OCI-LY1 (cell line): ENCODE data around the gene CYB561.

Source experiments
- H2AFZ ChIP-seq: fragments of 200-600 bp; sonication (generic), shearing (Covaris generic); 2 replicates; pipeline ENCODE4 v1.6.0; 2014; ENCODE audit warnings: antibody characterized with exemption, mild to moderate bottlenecking, low read length
- H3F3A ChIP-seq: fragments of 200-600 bp; sonication (generic), shearing (Covaris generic); 2 replicates; pipeline ENCODE4 v1.6.0; 2014; ENCODE audit warnings: mild to moderate bottlenecking, antibody characterized with exemption, low read length, moderate library complexity; ENCODE audit not compliant: insufficient read depth
- H3K27ac ChIP-seq: fragments of 200-600 bp; sonication (generic); 2 replicates; pipeline ENCODE4 v1.5.1; 2014; ENCODE audit warnings: low read length, mixed run types, mild to moderate bottlenecking, low read depth; ENCODE audit not compliant: poor library complexity, severe bottlenecking
- H3K27me3 ChIP-seq: fragments of 200-600 bp; sonication (generic); 2 replicates; pipeline ENCODE4 v1.6.0; 2014; ENCODE audit warnings: antibody characterized with exemption, mild to moderate bottlenecking, low read length, moderate library complexity; ENCODE audit not compliant: insufficient read depth
- H3K36me3 ChIP-seq: fragments of 200-600 bp; sonication (generic); 2 replicates; pipeline ENCODE4 v1.6.1; 2014; ENCODE audit warnings: mild to moderate bottlenecking, antibody characterized with exemption, low read length, moderate library complexity, mixed read lengths; ENCODE audit not compliant: insufficient read depth
- H3K4me1 ChIP-seq: fragments of 200-600 bp; sonication (generic); 2 replicates; pipeline ENCODE4 v1.5.1; 2014; ENCODE audit warnings: mild to moderate bottlenecking, low read length, moderate library complexity; ENCODE audit not compliant: insufficient read depth, severe bottlenecking
- H3K4me2 ChIP-seq: fragments of 200-600 bp; sonication (generic), shearing (Covaris generic); 2 replicates; pipeline ENCODE4 v1.6.1; 2014; ENCODE audit warnings: low read length
- H3K4me3 ChIP-seq: fragments of 200-600 bp; sonication (generic); 2 replicates; pipeline ENCODE4 v1.5.1; 2014; ENCODE audit warnings: low read length, low read depth, mild to moderate bottlenecking, mixed read lengths; ENCODE audit not compliant: poor library complexity, severe bottlenecking
- H3K79me2 ChIP-seq: fragments of 200-600 bp; shearing (Covaris generic); 2 replicates; pipeline ENCODE4 v1.6.1; 2016; ENCODE audit warnings: mixed run types, low read length, mixed read lengths; ENCODE audit not compliant: insufficient read depth
- H3K9ac ChIP-seq: fragments of 200-600 bp; sonication (generic), shearing (Covaris generic); 2 replicates; pipeline ENCODE4 v1.6.1; 2014; ENCODE audit warnings: mild to moderate bottlenecking, low read length, mixed read lengths
- H3K9me2 ChIP-seq: fragments of 200-600 bp; sonication (generic), shearing (Covaris generic); 2 replicates; pipeline ENCODE4 v1.6.1; 2014; ENCODE audit warnings: low read depth, mild to moderate bottlenecking, low read length, mixed read lengths
- H3K9me3 ChIP-seq: fragments of 200-600 bp; shearing (Covaris generic); 2 replicates; pipeline ENCODE4 v1.6.1; 2014; ENCODE audit warnings: low read length, mixed read lengths
- H4K20me1 ChIP-seq: fragments of 200-600 bp; sonication (generic), shearing (Covaris generic); 2 replicates; pipeline ENCODE4 v1.6.0; 2016; ENCODE audit warnings: mild to moderate bottlenecking, low read length; ENCODE audit not compliant: insufficient read depth
- CTCF ChIP-seq: fragments of 200-600 bp; sonication (generic), shearing (Covaris generic); IDR thresholded peaks from 2 replicates; pipeline ENCODE4 v1.5.1; 2017; ENCODE audit warnings: mild to moderate bottlenecking, antibody characterized with exemption, low read length, moderate library complexity, mixed read lengths
- EZH2 ChIP-seq: fragments of 200-600 bp; sonication (generic), shearing (Covaris generic); IDR thresholded peaks from 2 replicates; pipeline ENCODE4 v1.8.0; 2017; ENCODE audit warnings: borderline replicate concordance, mixed run types, mild to moderate bottlenecking, antibody characterized with exemption, low read length, moderate library complexity, mixed read lengths

Gene CYB561

DNA sequence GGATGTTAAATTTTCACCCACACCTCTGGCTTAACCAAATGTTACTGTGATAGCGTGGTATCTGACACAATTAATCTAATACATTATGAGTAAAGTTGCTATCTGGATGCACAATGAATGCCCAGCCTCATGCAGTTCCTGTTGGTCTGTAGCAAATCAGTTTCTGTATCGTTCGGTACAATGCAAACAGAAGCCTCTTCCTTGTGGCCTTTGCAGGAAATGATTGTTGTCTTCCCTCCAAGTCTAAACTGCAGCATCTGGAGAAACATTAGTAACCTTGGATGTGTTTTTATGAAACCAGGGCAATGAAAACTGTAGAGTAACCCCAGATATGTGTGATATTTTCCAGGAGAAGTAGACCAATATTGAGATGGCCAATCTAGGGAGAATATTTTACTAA is 46.8 kb downstream of the CYB561 start:
- Histone ChIP-seq H2AFZ (no peak overlapping the region), H3K4me2 (no peak overlapping the region), H3K27ac (no peak overlapping the region), H3K4me3 (no peak overlapping the region), H3F3A (no peaks in the 10 kb centered on the region), H3K36me3 (no peaks in the 10 kb centered on the region), H3K9ac (no peak overlapping the region), H4K20me1 (no peaks in the 10 kb centered on the region), H3K79me2 (no peaks in the 10 kb centered on the region), H3K9me3 (no peaks in the 10 kb centered on the region), H3K9me2 (no peaks in the 10 kb centered on the region), H3K27me3 (no peaks in the 10 kb centered on the region; the same call in 1 of the 2 replicates), H3K4me1 (no peaks in the 10 kb centered on the region)
- TF ChIP-seq CTCF (no peak), EZH2 (no peak)

DNA sequence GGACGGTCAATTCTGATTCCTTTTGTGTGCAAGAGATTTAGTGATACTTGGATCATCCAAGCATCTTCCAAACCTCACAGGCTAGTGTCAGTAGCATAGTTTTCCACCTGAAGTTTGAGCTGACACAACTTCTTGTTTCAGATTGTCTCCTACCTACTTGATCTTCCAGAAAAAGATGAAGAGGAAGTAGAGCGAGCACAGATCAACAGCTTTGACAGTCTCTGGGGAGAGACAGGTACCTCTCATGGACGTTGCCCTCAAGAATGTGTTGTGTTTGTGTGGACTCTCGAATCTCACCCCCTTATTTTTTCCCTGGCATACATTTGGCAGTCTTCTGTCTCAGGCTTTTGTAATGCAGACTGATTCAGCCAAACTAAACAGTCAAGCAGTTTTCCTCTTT is 47.4 kb downstream of the CYB561 start:
- H3K9me2 ChIP-seq: no peaks in the 10 kb centered on the region
- H3K9me3 ChIP-seq: no peaks in the 10 kb centered on the region
- no peaks in the 10 kb centered on the region for H4K20me1 ChIP-seq
- H3K4me3 ChIP-seq: no peak overlapping the region
- H3K79me2 ChIP-seq: no peaks in the 10 kb centered on the region
- no peaks in the 10 kb centered on the region for H3F3A ChIP-seq
- no peak overlapping the region for H3K4me2 ChIP-seq
- TF ChIP-seq EZH2: no peak
- no peak for TF ChIP-seq CTCF
- H3K4me1 ChIP-seq: no peaks in the 10 kb centered on the region
- H2AFZ ChIP-seq: no peak overlapping the region
- H3K27ac ChIP-seq: no peak overlapping the region
- H3K36me3 ChIP-seq: no peaks in the 10 kb centered on the region
- H3K27me3 ChIP-seq: no peaks in the 10 kb centered on the region; the same call in 1 of the 2 replicates
- H3K9ac ChIP-seq: no peak overlapping the region

DNA sequence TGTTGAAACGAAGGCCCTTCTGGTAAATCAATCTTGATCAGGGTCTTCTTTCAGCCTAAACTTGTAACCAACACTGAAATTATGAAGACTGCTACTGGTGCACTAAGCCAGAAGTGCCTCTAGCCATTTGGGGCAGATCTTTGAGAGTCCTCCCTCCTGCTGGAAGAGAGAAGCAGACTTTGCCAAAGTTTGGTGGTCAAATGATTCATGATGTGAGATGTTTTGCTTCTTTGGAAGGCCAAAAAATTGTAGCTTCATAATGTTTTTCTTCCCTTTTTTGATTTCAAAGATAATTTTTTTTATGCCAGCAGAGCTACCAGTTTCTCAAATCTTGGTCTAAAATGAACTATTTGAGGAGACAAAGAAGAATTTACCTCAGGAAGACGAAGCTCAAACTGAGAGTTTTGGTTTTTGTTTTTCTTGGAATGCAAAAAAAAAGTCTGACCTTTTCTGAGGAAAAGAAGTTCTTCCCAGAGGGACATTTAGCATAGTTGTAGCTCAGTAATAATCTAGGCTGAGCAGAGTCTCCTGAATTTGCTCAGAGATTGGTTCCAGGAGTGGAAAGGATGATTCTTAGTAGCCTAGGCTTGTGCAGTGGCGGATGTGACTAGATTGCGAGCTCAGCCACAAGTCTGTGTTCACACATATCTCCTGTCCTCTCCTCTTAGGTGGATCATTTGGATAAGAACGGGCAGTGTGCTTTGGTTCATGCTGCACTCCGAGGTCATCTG is 50.9 kb downstream of the CYB561 start:
- H3K36me3 ChIP-seq: no peaks in the 10 kb centered on the region
- TF ChIP-seq CTCF (no peak), EZH2 (no peak)
- H3F3A ChIP-seq: no peaks in the 10 kb centered on the region
- no peaks in the 10 kb centered on the region for H4K20me1 ChIP-seq
- no peak overlapping the region for H3K27ac ChIP-seq
- H3K79me2 ChIP-seq: no peaks in the 10 kb centered on the region
- no peak overlapping the region for H3K9ac ChIP-seq
- H3K9me2 ChIP-seq: no peaks in the 10 kb centered on the region
- H3K27me3 ChIP-seq: no peaks in the 10 kb centered on the region
- no peaks in the 10 kb centered on the region for H3K9me3 ChIP-seq
- no peak overlapping the region for H3K4me2 ChIP-seq
- no peak overlapping the region for H2AFZ ChIP-seq
- H3K4me1 ChIP-seq: no peaks in the 10 kb centered on the region
- no peak overlapping the region for H3K4me3 ChIP-seq
